Dermis microvascular lymphatic vessel endothelial cell (primary cell): ENCODE measurements around the gene UNK. TPM values are rescaled to one million over a fixed set of nuclear protein-coding genes. Genes with fewer than 3 reads are reported as not detected.

Experiments
- DNase-seq, 2 donors: peaks; one replicate each; pipeline versions ENCODE4 v3.0.0 to v3.0.0-alpha.2; 2010; ENCODE audit warnings: low read depth in 2 of 2
- total RNA-seq: library from RNA; depleted of rRNA; stranded (reverse); fragments of >200 nt; gene quantifications from 2 replicates; pipeline ENCODE4 v1.2.1, GENCODE V29; 2014

UNK gene
- total RNA-seq, 1 donor from 2014 or later = 6.3 TPM

DNA sequence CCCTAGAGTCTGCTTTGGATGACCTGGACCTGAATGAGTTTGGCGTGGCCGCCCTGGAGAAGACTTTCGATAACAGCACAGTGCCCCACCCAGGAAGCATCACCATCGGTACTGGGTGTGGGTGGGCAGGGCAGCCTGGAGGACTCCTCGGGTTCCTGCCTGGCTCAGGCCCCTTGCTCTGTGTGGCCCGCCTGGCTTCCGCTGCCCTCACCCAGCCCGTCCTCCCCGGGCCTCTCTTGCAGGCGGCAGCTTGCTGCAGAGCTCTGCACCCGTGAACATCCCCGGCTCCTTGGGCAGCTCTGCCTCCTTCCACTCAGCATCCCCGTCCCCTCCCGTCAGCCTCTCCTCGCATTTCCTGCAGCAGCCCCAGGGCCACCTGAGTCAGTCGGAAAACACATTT, 35.1 kb downstream of the UNK start:
- DNase-seq = no peak

DNA sequence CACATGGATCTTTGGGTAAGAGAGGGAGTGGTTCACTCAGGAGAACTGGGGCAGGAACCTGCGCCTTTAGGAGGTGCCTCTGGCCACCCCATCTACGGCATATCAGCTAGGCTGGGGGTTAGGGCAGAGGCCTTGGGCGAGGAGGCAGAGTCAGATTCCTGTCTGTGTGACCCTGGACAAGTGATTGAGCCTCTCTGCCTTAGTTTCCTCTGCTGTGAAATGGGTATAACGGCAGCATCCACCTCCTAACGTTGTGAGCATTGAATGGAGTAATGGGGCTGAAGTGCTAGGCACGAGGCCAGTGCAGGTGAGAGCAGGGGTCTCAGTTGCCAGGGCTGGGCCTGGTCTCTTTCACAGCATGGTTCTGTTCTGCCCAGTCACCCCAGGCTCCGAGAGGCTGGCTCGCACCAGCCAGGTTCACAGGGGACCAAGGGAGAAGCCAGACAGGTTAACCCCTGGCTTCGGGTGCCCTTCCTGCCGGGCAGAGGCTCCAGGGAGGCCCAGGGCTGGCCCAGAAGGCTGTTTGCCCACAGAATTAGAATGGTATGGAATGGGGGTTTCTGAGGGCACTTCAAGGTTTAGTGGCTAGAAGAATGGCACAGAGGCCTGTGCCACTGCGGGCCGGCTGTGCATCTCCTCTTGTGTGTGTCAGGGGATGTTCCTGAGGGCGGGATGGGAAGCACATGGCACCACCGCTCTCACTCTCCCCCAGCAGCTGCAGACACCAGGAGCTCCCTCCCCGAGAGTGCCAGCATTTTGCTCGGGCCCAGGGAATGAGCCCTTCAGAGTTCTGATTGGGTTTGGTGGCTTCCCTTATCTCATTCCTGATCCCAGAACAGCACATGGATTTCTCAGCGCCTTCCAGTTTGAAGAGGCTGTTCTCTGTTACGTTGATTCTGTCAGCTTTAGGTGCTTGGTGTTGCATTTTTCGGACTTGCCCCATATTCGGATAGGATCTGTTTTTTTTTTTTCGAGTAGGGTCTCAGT, 35.8 kb downstream of the UNK start:
- DNase-seq = no peak

DNA sequence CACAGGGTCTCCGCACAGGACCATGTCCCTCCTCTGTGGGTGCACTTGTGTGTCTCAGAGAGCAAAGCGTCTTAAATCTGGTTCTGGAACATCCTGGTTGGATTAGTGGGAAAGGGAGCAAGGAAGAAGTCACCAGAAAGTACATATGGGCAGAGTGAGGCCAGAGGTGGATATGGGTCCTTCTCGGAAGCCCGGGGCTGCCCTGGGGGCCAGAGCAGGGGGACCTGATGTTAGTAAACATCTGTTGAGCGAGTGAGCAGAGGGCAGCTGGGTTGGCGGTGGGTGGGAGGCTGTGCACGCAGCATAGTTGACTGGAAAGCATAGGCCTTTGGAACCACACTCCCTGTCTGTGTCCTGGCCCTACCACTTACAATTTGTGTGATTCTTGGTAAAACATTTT, 36.9 kb downstream of the UNK start:
- DNase-seq = no peak

- no peak for DNase-seq
These were observed 37.7 kb downstream of the UNK start for GRCh38 chr17:75822119-75822799.

- DNase-seq = no peak
These were observed 38.2 kb downstream of the UNK start for GRCh38 chr17:75822800-75823166.

DNA sequence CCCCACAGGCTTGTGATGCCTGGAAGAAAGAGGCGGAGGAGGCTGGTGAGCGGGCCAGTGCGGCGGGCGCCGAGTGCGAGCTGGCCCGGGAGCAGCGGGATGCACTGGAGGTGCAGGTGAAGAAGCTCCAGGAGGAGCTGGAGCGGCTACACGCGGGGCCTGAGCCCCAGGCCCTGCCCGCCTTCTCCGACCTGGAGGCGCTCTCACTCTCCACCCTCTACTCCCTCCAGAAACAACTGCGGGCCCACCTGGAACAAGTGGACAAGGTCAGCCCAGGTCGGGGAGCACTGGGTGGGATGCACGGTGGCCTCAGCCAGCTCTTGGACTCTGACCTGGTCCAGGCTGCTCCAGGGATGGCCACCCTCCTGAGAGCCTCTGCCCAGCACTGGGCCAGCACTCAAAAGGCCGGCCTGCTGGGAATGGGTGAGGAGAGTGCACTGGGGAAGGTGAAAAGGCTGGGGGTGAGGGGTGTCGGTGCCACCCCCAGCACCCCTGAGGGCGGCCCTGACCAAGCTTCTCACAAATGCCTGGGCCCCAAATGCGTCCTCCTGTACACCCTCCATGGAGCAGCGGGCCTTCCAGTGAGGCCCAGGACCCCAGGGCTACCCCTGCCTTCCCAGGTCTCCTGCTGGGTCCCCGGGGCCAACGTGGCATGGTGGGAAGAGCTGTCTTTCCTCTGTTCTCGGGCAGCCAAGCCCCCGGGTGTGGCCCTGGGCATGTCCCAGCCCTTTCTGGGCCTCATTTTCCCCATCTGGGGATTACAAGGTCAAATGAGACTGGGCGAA, 38.8 kb downstream of the UNK start:
- DNase-seq = no peak

DNA sequence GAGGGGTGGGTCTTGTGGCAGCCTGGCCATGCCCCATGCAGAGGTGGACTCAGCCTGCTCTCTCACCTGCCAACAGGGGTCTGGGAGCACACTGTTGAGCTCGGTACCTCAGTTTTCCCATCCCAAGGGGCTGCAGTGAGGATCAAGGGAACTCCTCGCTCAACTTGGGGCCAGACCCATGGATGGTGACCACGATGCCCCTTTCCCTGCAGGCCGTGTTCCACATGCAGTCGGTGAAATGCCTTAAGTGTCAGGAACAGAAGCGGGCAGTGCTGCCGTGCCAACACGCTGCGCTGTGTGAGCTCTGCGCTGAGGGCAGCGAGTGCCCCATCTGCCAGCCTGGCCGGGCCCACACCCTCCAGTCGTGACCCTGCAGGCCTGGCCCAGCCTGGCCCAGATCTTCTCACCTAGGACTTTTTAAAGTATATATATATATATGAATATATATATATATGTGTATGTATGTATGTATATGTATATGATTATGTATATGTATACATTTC, 39.5 kb downstream of the UNK start:
- no peak for DNase-seq

DNA sequence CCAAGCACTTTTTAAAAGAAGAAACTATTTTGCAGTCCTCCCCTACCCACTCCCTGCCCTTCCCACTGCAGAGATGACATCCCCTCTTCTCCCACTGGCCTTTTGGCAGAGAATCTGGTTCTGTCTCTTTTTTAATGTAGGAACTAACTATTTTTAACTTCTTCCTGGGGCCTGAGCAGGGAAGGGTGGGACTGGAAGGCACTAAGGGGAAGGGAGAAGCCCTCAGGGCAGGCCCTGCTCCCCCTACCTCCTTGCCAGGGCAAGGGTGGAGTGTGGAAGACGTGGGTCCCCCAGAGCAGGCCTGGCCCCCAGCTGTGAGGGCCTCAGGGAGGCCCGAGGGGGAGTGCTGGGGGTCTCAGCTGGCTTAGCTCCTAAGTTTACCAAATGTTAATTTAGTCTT, 40.1 kb downstream of the UNK start:
- DNase-seq = no peak

- no peak for DNase-seq
These were observed 40.5 kb downstream of the UNK start for GRCh38 chr17:75825149-75825552.

- no peak for DNase-seq
These were observed 41.3 kb downstream of the UNK start for GRCh38 chr17:75825748-75826370.

GRCh38 chr17:75826561-75827307, 42.1 kb downstream of the UNK start:
- peak; percentile 25 to 51 for DNase-seq

GRCh38 chr17:75827308-75828075, 42.9 kb downstream of the UNK start:
- DNase-seq = peak; percentile 79 to 88

DNA sequence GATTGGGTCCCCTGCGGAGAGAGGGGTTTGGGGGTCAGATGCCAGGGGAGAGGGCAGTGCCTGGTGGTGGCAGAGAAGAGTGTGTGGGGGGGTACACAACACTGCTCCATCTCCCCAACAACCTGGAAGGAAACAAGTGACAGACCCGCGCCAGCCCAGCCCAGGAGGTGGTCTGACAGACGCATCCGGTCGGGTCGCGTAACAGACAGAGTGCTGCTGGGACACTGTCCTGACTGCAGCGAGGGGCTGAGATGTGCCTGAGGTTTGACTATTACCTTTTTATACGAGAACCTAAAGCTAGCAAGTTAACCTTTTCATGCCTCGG, 43.4 kb downstream of the UNK start:
- no peak for DNase-seq

- DNase-seq = no peak
These were observed 44.1 kb downstream of the UNK start for GRCh38 chr17:75828741-75829140.

DNA sequence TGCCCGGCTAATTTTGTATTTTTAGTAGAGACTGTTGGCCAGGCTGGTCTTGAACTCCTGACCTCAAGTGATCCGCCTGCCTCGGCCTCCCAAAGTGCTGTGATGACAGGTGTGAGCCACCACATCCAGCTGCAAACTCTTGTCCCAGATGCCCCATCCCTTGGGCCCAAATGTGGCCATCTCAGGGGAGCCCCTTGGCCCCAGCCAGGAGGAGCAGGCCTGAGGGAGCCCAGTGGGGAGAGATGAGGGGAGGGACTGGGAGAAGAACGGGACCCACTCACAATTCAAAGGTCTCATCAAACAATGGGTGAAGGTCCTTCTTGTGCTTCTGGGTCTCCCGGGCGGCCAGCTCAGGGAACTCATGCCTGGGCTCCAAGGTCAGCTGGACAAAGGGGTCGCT, 45.1 kb downstream of the UNK start:
- DNase-seq = no peak

- peak in 1 of 2 donors; percentile 25 for DNase-seq
These were observed 45.8 kb downstream of the UNK start for GRCh38 chr17:75830164-75831031.

- no peak for DNase-seq
These were observed 46.5 kb downstream of the UNK start for GRCh38 chr17:75831032-75831571.

- DNase-seq = peak in 1 of 2 donors; percentile 57
These were observed 47.6 kb downstream of the UNK start for GRCh38 chr17:75832164-75832651.
